ENCODE measurements around the gene EPM2AIP1. TPM values are rescaled to one million over a fixed set of nuclear protein-coding genes. Genes with fewer than 3 reads are reported as not detected.

The EPM2AIP1 gene
- total RNA-seq, 1 donor from 2014 or later: 29.2 TPM

- DNase-seq (ENCODE audit: extremely low spot score, unreplicated experiment): no peak
- H3K9me3 Mint-ChIP-seq: peaks cover 8% of the 10 kb centered on the region
- H3K27me3 Mint-ChIP-seq: no peaks in the 10 kb centered on the region
- H3K4me1 Mint-ChIP-seq (ENCODE audit: unreplicated experiment): no peaks in the 10 kb centered on the region
- H3K4me3 Mint-ChIP-seq: no peak overlapping the region
- peaks cover 42% of the 10 kb centered on the region for H3K36me3 Mint-ChIP-seq
- no peak for TF ChIP-seq CTCF (conservative IDR thresholded peaks at IDR 0.05)
- no peak overlapping the region for H3K27ac Mint-ChIP-seq
These were observed 35.4 kb upstream of the EPM2AIP1 start for GRCh38 chr3:37028329-37028728.

GRCh38 chr3:37026851-37027250, 33.9 kb upstream of the EPM2AIP1 start:
- no peak for DNase-seq (ENCODE audit: extremely low spot score, unreplicated experiment)
- Mint-ChIP-seq H3K4me1 (ENCODE audit: unreplicated experiment) (no peaks in the 10 kb centered on the region), H3K27ac (no peak overlapping the region), H3K4me3 (no peak overlapping the region), H3K36me3 (peaks cover 46% of the 10 kb centered on the region), H3K27me3 (no peaks in the 10 kb centered on the region), H3K9me3 (peaks cover 8% of the 10 kb centered on the region)
- TF ChIP-seq CTCF (conservative IDR thresholded peaks at IDR 0.05): no peak

GRCh38 chr3:37025561-37026335, 32.8 kb upstream of the EPM2AIP1 start:
- Mint-ChIP-seq H3K4me3 (no peak overlapping the region), H3K4me1 (ENCODE audit: unreplicated experiment) (no peaks in the 10 kb centered on the region), H3K9me3 (peaks cover 8% of the 10 kb centered on the region), H3K27ac (no peak overlapping the region), H3K36me3 (peaks cover 56% of the 10 kb centered on the region), H3K27me3 (no peaks in the 10 kb centered on the region)
- DNase-seq (ENCODE audit: extremely low spot score, unreplicated experiment): no peak
- no peak for TF ChIP-seq CTCF (conservative IDR thresholded peaks at IDR 0.05)

GRCh38 chr3:37024820-37025405, 32.0 kb upstream of the EPM2AIP1 start:
- H3K36me3 Mint-ChIP-seq: peaks cover 63% of the 10 kb centered on the region
- H3K4me3 Mint-ChIP-seq: no peak overlapping the region
- peaks cover 8% of the 10 kb centered on the region for H3K9me3 Mint-ChIP-seq
- no peaks in the 10 kb centered on the region for H3K27me3 Mint-ChIP-seq
- H3K27ac Mint-ChIP-seq: no peak overlapping the region
- TF ChIP-seq CTCF (conservative IDR thresholded peaks at IDR 0.05): no peak
- H3K4me1 Mint-ChIP-seq (ENCODE audit: unreplicated experiment): no peaks in the 10 kb centered on the region
- DNase-seq (ENCODE audit: extremely low spot score, unreplicated experiment): no peak

- no peak overlapping the region for H3K27ac Mint-ChIP-seq
These were observed 31.2 kb upstream of the EPM2AIP1 start for GRCh38 chr3:37024092-37024491.

More at GRCh38 chr3:37024092-37024491, 31.2 kb upstream of the EPM2AIP1 start:
- peaks cover 8% of the 10 kb centered on the region for H3K9me3 Mint-ChIP-seq
- peak; percentile 54 for TF ChIP-seq CTCF (conservative IDR thresholded peaks at IDR 0.05)
- no peaks in the 10 kb centered on the region for H3K27me3 Mint-ChIP-seq
- no peak for DNase-seq (ENCODE audit: extremely low spot score, unreplicated experiment)
- H3K4me1 Mint-ChIP-seq (ENCODE audit: unreplicated experiment): no peaks in the 10 kb centered on the region
- H3K36me3 Mint-ChIP-seq: peaks cover 70% of the 10 kb centered on the region
- no peak overlapping the region for H3K4me3 Mint-ChIP-seq

Data from type B pancreatic cell (in vitro differentiated cells).